Mammary epithelial cell (primary cell): ENCODE results near the gene VPS54.

Experiments used
- EZH2 ChIP-seq: IDR thresholded peaks from 2 replicates; pipeline ENCODE4 v1.6.1; 2012; ENCODE audit warnings: low read length, inconsistent platforms, borderline replicate concordance
- TF ChIP-seq, protein P1 (sequence below), 2 donors: IDR thresholded peaks in 1 of 2; conservative IDR thresholded peaks in 1 of 2; 2 replicates each; pipeline ENCODE4 v1.5.1; 2011 to 2012; ENCODE audit warnings: inconsistent platforms in 2 of 2, low read length in 2 of 2, mild to moderate bottlenecking in 2 of 2, control low read depth in 1 of 2, low read depth in 1 of 2; ENCODE audit not compliant: insufficient read depth in 1 of 2; ENCODE audit errors: extremely low read depth in 1 of 2

DNA sequence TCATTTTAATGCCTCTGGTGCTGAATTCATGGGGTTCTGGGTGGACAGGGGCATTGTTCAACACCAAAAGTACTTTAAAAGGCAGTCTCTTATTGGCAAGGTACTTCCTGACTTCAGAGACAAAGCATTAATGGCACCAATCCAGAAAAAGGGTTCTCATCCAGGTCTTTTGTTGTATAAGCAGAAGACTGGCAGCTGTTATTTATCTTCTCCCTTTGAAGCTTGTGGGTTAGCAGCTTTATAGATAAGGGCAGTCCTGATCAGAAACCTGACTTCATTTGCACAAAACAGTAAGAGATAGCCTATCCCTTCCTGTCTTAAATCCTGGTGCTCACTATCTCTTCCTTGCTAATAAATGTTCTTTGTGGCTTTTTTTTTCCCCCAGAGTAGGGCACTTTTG lies 68.8 kb downstream of the VPS54 start:
- TF ChIP-seq, protein P1, sequence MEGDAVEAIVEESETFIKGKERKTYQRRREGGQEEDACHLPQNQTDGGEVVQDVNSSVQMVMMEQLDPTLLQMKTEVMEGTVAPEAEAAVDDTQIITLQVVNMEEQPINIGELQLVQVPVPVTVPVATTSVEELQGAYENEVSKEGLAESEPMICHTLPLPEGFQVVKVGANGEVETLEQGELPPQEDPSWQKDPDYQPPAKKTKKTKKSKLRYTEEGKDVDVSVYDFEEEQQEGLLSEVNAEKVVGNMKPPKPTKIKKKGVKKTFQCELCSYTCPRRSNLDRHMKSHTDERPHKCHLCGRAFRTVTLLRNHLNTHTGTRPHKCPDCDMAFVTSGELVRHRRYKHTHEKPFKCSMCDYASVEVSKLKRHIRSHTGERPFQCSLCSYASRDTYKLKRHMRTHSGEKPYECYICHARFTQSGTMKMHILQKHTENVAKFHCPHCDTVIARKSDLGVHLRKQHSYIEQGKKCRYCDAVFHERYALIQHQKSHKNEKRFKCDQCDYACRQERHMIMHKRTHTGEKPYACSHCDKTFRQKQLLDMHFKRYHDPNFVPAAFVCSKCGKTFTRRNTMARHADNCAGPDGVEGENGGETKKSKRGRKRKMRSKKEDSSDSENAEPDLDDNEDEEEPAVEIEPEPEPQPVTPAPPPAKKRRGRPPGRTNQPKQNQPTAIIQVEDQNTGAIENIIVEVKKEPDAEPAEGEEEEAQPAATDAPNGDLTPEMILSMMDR (conservative IDR thresholded peaks at IDR 0.05 in 1 of 2, IDR thresholded peaks at IDR 0.05 in 1 of 2; ENCODE audit: extremely low read depth in 1 of 2, insufficient read depth in 1 of 2, low read depth in 1 of 2, low read length in 2 of 2) = no peak
- no peak for TF ChIP-seq EZH2
